ENCODE data around the gene RAB11FIP4.

RAB11FIP4 gene

DNA sequence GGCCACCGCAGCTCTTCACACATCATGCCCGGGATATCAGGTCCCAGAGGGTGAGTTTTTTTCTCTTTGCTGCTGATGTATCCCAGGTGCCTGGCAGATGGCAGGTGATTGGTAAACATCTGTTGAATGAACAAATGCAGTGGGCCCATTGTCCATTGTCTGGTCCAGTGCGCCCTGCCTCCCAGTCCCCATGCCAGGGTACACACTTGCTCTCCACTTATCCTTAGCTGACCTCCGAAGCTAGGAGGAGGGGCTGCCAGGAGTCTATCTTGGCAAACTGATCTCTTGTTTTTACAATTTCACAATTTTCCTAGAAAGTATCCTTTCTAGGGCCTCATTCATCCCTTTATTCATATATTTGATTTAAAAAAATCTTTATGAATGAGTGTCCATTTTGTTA, 196.0 kb downstream of the RAB11FIP4 start:
- no peak overlapping the region for H3K27ac ChIP-seq
- no peak overlapping the region for H3K4me2 ChIP-seq (ENCODE audit: low read length)
- no peak overlapping the region for H2AFZ ChIP-seq

More for the DNA sequence above, 196.0 kb downstream of the RAB11FIP4 start:
- H3K9ac ChIP-seq = no peak overlapping the region
- no peaks in the 10 kb centered on the region for H3K36me3 ChIP-seq (ENCODE audit: control insufficient read depth, insufficient read depth, low read length)
- H3K79me2 ChIP-seq = no peaks in the 10 kb centered on the region
- TF ChIP-seq, protein P1, sequence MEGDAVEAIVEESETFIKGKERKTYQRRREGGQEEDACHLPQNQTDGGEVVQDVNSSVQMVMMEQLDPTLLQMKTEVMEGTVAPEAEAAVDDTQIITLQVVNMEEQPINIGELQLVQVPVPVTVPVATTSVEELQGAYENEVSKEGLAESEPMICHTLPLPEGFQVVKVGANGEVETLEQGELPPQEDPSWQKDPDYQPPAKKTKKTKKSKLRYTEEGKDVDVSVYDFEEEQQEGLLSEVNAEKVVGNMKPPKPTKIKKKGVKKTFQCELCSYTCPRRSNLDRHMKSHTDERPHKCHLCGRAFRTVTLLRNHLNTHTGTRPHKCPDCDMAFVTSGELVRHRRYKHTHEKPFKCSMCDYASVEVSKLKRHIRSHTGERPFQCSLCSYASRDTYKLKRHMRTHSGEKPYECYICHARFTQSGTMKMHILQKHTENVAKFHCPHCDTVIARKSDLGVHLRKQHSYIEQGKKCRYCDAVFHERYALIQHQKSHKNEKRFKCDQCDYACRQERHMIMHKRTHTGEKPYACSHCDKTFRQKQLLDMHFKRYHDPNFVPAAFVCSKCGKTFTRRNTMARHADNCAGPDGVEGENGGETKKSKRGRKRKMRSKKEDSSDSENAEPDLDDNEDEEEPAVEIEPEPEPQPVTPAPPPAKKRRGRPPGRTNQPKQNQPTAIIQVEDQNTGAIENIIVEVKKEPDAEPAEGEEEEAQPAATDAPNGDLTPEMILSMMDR (IDR thresholded peaks at IDR 0.05) = no peak
- no peaks in the 10 kb centered on the region for H3K27me3 ChIP-seq (ENCODE audit: control insufficient read depth, insufficient read depth, low read length)
- no peak overlapping the region for H3K4me3 ChIP-seq (ENCODE audit: low read depth, low read length)
- no peaks in the 10 kb centered on the region for H3K4me1 ChIP-seq
- no peaks in the 10 kb centered on the region for H3K9me3 ChIP-seq (ENCODE audit: control insufficient read depth, low read length)
